Activated naive CD4-positive, alpha-beta T cell treated with anti-CD3 and anti-CD28 coated beads, Interleukin-2, amount 50 U/mL, for 72 hours (primary cell): ENCODE data around the gene UBP1. TPM values are rescaled to one million over a fixed set of nuclear protein-coding genes. Genes with fewer than 3 reads are reported as not detected.
"Not testable (repeated sequence)": the region's sequence is repeated elsewhere in the genome, so short reads cannot be mapped to it uniquely, and the experiment has no call there.

ENCODE experiments used
- ATAC-seq, 2 donors: fragments of 150-1000 bp; cut with Tn5 transposase; 2 replicates each; pipeline ENCODE4 v1.10.0; 2021; ENCODE audit warnings: mild to moderate bottlenecking in 2 of 2, moderate library complexity in 2 of 2
- DNase-seq, 2 donors: peaks; one replicate each; pipeline ENCODE4 v3.0.0; 2021 to 2022; ENCODE audit warnings: low spot score in 2 of 2
- H3K27ac Mint-ChIP-seq, 2 donors: one replicate each; pipeline ENCODE4 v1.8.0; 2022; ENCODE audit warnings: mild to moderate bottlenecking in 2 of 2, mixed read lengths in 2 of 2
- H3K36me3 Mint-ChIP-seq, 2 donors: one replicate each; pipeline ENCODE4 v1.8.0; 2022; ENCODE audit warnings: mixed read lengths in 2 of 2
- H3K9me3 Mint-ChIP-seq, 2 donors: one replicate each; pipeline ENCODE4 v1.8.0; 2022; ENCODE audit warnings: mixed read lengths in 2 of 2
- total RNA-seq, 2 donors: library from RNA; stranded (reverse); gene quantifications; one replicate each; pipeline ENCODE4 v1.2.3, GENCODE V29; 2022

Gene UBP1
- total RNA-seq, 2 donors from 2014 or later = 49.7 to 57.6 TPM

DNA sequence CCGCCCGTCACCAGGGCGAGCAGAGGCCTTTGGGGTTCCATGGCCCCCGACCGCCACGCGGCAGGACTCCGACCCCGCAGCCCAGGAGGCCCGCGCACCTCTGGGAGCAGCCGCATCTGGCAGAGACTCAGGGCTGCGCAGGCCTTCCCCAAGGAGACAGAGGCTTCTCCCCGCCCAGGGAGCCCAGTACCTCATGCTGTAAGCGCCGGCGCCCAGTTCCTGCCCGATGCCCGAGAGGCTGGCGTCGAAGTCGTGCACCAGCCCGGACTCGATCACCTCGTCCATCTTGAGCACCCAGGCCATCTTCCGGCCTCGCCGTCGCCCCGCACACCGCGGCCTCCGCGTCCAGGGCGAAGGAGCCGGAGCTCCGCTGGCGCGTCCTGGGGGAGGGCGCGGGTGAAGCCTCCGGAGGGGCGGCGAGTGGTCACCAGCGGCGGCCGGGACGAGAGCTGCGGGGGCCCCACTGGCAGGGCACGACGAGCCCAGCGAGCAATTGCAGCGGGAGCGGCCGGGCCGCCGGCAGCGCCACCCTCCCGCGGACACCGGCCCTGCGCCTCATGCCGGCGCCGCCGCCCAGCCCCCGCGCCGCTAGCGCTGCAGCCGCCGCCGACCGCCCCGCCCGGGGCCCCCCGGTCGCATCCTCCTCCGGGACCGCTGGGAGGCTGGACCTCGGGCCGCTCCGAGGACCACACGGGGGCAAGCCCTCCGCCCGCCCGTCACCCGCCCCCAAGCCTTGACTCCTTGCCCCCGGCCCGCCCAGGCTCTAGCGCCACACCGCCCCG lies 468 bp downstream of the UBP1 start:
- H3K27ac Mint-ChIP-seq = peak overlapping the region; percentile 96 to 98
- DNase-seq (peak; percentile 56 to 75), ATAC-seq (peak in 1 of 2 donors; percentile 19)
- peaks cover 21 to 25% of the 10 kb centered on the region in 2 donors for H3K36me3 Mint-ChIP-seq
- H3K9me3 Mint-ChIP-seq = peaks cover 0 to 5% of the 10 kb centered on the region in 2 donors

DNA sequence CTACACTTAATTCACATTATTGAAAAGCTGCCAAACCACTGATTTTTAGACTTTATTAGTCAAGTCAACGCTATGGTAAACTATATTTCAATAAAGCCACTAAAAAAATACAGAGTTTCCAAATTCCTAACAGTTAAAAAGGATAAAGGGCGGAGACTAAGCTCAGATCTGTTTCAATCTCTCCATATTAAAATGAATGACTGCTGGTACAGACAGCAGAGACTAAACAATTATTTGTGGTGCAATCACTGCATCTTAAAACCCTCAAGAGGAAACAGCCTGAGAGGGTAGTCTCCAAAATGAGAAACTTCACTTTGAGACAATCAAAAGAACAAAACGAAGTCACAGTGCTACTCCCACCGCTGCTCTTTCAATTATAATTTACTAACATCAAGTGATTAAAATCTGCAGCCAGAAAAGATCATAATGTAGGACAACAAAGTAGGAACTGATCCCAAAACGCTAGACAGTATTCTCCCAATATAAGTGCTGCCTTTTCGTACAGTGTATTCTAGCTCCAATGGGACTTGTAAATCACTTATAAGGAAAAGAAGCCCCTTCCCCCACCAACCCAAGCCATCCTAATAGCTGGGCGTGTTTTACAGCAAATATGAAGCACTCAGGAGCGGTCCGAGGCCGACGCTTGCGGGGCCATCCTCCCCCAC lies 1.2 kb downstream of the UBP1 start:
- ATAC-seq (no peak), DNase-seq (no peak)
- H3K9me3 Mint-ChIP-seq = peaks cover 0 to 5% of the 10 kb centered on the region in 2 donors
- peak overlapping the region; percentile 92 to 96 for H3K27ac Mint-ChIP-seq
- peaks cover 21 to 25% of the 10 kb centered on the region in 2 donors for H3K36me3 Mint-ChIP-seq

DNA sequence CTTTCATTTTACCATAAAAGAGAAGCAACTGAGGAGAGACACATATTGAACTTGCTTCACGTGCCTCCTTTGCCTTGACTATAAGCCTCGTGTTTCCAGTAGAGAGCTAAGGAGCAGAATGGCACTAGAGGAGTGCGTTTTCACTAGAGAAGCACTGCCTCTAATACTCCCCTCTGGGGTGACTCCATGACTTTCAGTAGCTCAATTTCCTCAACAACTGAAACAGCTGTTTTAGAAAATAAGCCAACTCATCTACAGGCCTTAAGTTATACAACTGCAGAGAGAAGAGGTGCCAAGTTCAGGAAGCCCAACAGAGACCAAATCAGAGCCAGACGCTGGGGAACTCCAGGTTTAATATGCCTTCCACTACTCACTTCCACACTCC lies 1.9 kb downstream of the UBP1 start:
- ATAC-seq (no peak), DNase-seq (no peak)
- H3K9me3 Mint-ChIP-seq = peaks cover 0 to 5% of the 10 kb centered on the region in 2 donors
- peak overlapping the region; percentile 61 to 92 for H3K27ac Mint-ChIP-seq
- H3K36me3 Mint-ChIP-seq = peaks cover 21 to 25% of the 10 kb centered on the region in 2 donors

DNA sequence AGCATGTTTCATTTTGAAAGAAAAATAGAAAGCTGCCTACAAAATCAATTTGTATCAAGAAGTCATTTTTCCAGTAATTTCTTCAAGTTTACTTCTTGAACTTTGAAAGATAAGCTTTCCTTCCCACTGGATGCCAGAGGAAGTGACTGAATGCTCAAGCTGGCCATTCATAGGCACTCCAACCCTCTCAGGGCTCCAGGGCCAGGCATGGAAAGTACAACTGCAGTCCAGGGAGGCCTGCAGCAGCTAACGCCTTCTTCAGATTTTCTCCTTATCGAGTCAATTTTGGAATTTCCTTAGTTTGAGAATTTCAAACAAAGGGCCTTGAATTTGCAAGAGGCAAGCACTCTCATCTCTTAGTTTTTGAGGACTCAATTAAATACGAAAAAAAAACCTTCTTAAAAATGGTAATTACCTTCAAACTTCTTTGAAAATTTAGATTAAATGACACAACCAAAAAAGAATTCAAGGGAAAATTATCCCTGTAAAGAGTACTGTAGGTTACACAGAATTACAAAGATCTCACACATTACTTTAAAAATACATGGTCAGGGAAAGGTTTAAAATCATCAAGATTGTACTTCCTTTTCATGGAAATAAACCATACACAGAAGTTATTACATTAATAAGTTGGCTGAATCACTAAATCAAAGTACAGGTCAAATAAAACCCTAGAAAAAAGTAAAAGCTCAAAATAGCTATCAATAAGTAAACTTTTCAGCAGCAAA lies 2.5 kb downstream of the UBP1 start:
- Mint-ChIP-seq H3K27ac (peak overlapping the region; percentile 61 to 92), H3K36me3 (peaks cover 21 to 25% of the 10 kb centered on the region in 2 donors), H3K9me3 (peaks cover 0 to 5% of the 10 kb centered on the region in 2 donors)
- ATAC-seq = no peak
- DNase-seq = no peak

DNA sequence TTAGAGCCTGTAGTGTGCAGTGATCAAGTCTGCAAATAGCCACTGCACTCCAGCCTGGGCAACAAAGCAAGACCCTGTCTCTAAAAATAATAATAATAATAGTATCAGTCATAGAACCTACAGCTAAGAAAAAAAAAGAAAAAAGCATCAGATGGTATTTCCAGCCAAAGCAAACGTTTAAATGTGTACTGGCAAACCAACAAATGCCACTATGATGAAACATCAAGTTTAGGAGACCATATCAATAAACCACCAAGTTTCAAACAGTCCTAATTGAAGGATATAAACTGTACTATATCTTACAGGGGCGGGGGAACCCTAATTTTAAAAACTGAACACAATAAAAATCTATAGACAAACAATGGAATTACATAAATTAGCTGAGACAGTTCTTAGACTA lies 6.4 kb downstream of the UBP1 start:
- Mint-ChIP-seq H3K9me3 (no peaks in the 10 kb centered on the region), H3K36me3 (peaks cover 5 to 9% of the 10 kb centered on the region in 2 donors), H3K27ac (no peak overlapping the region)
- no peak for ATAC-seq
- no peak for DNase-seq

DNA sequence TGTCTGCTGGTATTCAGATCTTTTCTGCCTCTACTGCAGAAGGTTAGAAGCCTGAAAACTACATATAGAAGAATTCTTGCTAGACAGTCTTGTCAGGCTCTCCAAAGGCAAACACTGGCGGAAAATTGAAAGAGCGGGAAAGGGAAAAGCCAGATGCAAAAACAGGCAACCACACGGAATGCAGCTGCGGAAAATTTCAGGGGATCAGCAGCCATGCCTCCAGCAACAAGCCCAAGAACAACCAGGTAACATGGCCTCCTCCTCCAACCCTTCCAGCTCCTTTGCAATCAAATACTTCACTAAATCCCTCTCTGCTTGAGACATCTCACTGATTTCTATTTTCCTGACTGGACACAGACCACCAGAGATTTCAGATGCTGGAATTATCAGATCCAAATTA lies 9.6 kb downstream of the UBP1 start:
- H3K9me3 Mint-ChIP-seq = no peaks in the 10 kb centered on the region
- DNase-seq (no peak), ATAC-seq (no peak)
- peak overlapping the region; percentile 68 to 80 for H3K27ac Mint-ChIP-seq
- no peaks in the 10 kb centered on the region for H3K36me3 Mint-ChIP-seq

DNA sequence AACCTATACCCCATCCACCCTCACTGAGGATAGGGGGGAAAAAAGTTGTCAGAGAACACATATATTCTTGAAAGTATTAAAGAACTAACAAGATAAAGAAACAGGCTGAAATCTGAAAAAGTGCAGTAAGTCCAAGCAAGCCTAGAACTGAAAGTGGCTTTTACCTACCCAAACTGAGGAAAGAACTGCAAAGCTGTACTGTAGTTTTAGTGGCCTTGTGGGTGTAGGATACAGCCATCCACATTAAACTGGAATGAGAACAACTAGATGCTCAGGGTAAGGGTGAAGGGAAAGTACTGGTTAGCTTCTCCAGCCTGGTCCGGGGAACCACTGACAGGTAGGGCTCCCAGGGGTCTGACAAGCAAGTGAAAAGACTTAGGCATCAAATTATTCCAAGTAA lies 10.1 kb downstream of the UBP1 start:
- H3K27ac Mint-ChIP-seq = peak overlapping the region; percentile 68 to 80
- no peak for DNase-seq
- no peaks in the 10 kb centered on the region for H3K36me3 Mint-ChIP-seq
- H3K9me3 Mint-ChIP-seq = no peaks in the 10 kb centered on the region
- peak in 1 of 2 donors; percentile 23 for ATAC-seq

DNA sequence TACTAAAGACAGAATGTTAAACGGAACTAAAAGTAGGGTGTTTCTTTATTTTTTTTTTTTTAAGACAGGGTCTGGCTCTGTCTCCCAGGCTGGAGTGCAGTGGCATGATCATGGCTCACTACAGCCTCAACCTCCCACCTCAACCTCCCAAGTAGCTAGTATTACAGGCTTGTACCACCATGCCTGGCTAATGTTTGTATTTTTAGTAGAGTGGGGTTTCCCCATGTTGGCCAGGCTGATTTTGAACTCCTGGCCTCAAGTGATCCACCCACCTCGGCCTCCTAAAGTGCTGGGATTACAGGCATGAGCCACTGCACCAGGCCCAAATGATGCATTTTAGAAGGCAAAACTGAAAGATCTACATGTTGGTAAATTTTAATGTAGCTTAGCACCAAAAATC lies 10.9 kb downstream of the UBP1 start:
- not testable (repeated sequence) for H3K9me3 Mint-ChIP-seq

DNA sequence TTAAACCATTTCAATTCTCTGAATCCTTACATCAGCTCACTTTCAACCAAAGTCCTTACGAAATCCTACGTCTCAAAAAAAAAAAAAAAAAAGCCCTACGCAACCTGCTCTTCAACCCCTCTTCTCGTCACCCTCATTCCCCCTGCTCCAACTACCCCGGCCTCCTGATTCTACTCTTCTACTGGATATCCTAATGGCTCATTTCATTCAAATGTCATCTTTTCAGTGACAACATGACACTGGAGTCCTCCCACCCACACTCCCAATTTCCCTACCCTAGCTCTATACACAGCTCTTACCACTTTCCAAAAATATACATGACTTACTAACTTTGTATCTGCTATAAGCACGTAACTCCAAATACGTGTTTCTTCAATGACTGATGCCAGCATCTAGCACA lies 11.5 kb downstream of the UBP1 start:
- Mint-ChIP-seq H3K9me3 (no peaks in the 10 kb centered on the region), H3K36me3 (no peaks in the 10 kb centered on the region), H3K27ac (peak overlapping the region; percentile 18 to 80)
- ATAC-seq = no peak
- no peak for DNase-seq

More for the DNA sequence above, 10.9 kb downstream of the UBP1 start:
- not testable (repeated sequence) for DNase-seq, ATAC-seq, H3K36me3 Mint-ChIP-seq
- peak overlapping the region; percentile 53 to 80 for H3K27ac Mint-ChIP-seq

DNA sequence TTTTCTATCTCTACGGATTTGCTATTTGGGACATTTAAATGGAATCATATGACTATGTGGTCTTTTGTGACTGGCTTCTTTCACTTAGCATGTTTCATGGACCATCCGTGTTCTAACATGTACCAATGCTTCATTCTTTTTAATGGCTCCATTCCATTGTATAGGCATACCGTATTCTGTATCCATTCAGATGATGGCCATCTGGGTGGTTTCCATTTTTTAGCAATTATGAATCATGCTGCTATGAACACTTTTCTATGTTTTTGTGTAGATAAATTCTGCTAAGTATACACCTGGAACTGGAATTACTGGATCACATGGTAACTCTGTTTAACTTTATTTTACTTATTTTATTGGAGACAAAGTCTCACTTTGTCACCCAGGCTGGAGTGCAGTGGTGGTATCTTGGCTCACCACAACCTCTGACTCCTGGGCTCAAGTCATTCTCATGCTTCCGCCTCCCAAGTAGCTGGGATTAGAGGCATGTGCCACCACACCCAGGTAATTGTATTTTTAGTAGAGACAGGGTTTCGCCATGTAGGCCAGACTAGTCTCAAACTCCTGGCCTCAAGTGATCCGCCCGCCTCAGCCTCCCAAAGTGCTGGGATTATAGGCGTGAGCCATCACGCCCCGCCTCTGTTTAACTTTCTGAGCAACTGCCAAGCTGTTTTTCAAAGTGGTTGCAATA lies 13.4 kb downstream of the UBP1 start:
- peaks cover 5 to 11% of the 10 kb centered on the region in 2 donors for H3K36me3 Mint-ChIP-seq
- DNase-seq (no peak), ATAC-seq (no peak)
- peak overlapping the region in 1 of 2 donors; percentile 9 for H3K27ac Mint-ChIP-seq
- no peaks in the 10 kb centered on the region for H3K9me3 Mint-ChIP-seq

DNA sequence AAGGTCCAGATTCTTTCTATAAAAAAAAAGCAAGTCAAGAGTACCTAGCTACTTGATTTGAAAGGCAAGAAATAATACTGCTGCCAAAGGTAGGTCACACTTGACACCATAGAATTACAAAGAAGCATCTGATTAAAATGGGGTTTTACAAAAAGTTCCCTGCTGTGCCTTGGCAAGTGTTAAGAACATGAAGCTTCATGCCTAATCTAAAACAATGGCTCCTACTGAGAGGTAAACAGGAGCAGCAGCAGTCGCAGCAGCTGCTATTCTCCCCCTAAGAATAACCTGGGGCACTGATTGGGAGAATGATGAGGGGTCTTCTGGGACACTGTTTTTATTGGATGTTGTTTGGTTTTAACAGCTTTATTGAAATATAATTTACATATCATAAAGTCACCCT lies 14.1 kb downstream of the UBP1 start:
- peaks cover 5 to 17% of the 10 kb centered on the region in 2 donors for H3K36me3 Mint-ChIP-seq
- DNase-seq = no peak
- no peak overlapping the region for H3K27ac Mint-ChIP-seq

DNA sequence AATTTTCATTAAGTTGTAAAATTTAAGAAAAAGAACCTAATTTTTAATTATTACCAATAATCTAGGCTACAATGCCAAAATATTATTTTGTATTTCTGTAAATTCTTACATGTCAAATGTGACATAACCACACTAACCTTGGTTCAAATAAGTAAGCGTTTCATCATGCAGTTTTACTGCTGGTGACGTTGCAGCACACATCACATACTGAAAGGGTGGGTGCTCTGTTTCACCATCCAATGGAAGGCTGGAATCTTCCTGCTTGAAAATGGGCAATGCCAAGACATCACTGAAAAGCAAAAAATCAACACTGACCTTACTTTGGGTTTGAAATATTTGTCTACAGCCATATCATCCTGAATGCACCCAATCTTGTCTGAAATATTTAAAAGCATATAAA lies 14.8 kb downstream of the UBP1 start:
- Mint-ChIP-seq H3K9me3 (no peaks in the 10 kb centered on the region), H3K27ac (peak overlapping the region in 1 of 2 donors; percentile 36), H3K36me3 (peaks cover 5 to 23% of the 10 kb centered on the region in 2 donors)
- DNase-seq (no peak), ATAC-seq (no peak)

More for the DNA sequence above, 14.1 kb downstream of the UBP1 start:
- H3K9me3 Mint-ChIP-seq = no peaks in the 10 kb centered on the region
- ATAC-seq = no peak

DNA sequence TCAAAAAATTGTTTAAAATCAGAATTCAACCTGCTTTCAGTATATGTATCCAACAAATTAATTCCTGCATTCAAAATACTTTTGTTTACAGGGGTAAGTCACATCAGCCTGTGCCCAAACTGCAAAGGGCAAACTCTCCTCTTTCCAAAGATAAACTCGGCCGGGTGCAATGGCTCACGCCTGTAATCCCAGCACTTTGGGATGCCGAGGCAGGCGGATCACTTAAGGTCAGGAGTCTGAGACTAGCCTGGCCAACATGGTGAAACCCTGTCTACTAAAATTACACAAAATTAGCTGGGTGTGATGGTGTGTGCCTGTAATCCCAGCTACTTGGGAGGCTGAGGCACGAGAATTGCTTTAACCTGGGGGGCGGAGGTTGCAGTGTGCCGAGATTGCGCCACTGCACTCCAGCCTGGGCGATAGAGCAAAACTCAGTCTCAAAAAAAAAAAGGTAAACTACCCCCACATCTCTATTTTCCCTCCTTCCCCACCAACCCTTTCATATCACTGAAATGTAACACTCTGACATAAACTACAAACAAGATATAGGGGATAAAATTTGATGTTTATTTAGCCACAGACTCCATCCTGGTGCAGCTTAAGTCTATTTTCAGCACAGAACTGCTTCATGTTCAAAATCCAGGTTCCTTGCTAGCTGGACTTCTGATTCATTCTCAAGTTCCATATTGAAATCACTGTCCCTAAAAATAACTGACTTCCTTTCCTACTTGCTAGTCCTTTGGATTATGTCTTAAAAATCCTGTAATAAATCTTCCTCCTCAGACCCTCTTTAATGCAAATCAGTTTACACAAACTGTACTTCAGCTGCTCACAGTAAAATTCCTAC lies 15.4 kb downstream of the UBP1 start:
- Mint-ChIP-seq H3K27ac (no peak overlapping the region), H3K9me3 (no peaks in the 10 kb centered on the region), H3K36me3 (peaks cover 5 to 28% of the 10 kb centered on the region in 2 donors)
- ATAC-seq (no peak), DNase-seq (no peak)

DNA sequence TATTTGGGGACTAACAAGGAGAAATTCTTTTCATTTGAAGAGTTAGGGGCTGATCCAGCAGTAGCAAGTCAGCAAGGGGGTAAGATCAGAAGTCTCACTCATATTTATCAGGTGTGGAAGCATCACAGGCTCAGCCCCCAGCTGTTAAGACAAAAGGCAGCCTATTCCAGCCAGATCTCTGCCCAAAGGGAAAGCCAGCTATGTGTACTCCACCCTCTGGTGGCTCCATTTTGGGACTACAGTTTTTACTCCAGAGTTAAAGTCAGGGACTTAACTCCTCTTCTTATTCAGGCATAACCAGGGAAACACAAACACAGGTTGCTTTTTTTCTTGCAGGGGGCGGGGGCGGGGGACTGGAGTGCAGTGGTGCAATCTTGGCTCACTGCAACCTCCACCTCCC lies 19.2 kb downstream of the UBP1 start:
- Mint-ChIP-seq H3K27ac (peak overlapping the region in 1 of 2 donors; percentile 41), H3K36me3 (peaks cover 12 to 42% of the 10 kb centered on the region in 2 donors), H3K9me3 (peaks cover 0 to 4% of the 10 kb centered on the region in 2 donors)
- DNase-seq (no peak), ATAC-seq (no peak)

DNA sequence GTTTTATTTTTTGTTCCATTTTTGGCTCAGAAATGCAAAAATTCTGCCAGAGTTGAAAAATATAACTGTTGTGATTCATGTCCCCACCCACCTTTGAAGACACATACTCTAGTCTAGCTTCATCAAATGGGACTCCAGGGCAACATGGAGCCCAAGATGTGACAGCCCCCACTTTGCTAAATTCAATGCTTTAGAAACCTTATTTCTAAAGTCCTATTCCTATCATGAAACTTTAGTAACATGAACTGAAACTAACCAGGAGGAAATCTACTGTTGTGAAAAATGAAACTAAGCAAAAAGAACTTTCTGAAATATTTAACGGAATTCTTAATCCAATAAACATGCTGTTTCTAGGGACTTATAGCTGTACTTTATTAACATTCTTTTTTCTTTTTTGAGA lies 20.3 kb downstream of the UBP1 start:
- ATAC-seq (no peak), DNase-seq (no peak)
- H3K36me3 Mint-ChIP-seq = peaks cover 12 to 42% of the 10 kb centered on the region in 2 donors
- H3K9me3 Mint-ChIP-seq = peaks cover 0 to 4% of the 10 kb centered on the region in 2 donors
- H3K27ac Mint-ChIP-seq = peak overlapping the region; percentile 41 to 84
